K562 (cell line): ENCODE data around the gene DUSP16. TPM values are rescaled to one million over a fixed set of nuclear protein-coding genes. Genes with fewer than 3 reads are reported as not detected.

Source experiments
- BDP1 ChIP-seq: IDR thresholded peaks from 3 replicates; pipeline ENCODE4 v1.6.1; 2011; ENCODE audit not compliant: insufficient read length, insufficient read depth
- GABPB2 ChIP-seq: fragments of 250-450 bp; sonication (Bioruptor Pico); conservative IDR thresholded peaks from 2 replicates; pipeline ENCODE4 v1.5.1; 2021; ENCODE audit warnings: mild to moderate bottlenecking
- JUN ChIP-seq, 2 experiments: sonication (generic) in 1 of 2; formaldehyde crosslinking in 1 of 2; IDR thresholded peaks; 2 replicates each; pipeline versions ENCODE4 v1.6.1 to v1.8.0; 2012 to 2022; ENCODE audit warnings: borderline replicate concordance in 2 of 2, mild to moderate bottlenecking in 2 of 2, improper control_type of control experiment in 1 of 2, low read depth in 1 of 2, low read length in 1 of 2, missing genetic modification reagents in 1 of 2
- KAT2B ChIP-seq: IDR thresholded peaks from one replicate; pipeline ENCODE4 v1.6.1; 2012; ENCODE audit warnings: low read depth, mild to moderate bottlenecking, control low read depth, inconsistent platforms, low read length, moderate library complexity
- MAZ ChIP-seq, 2 experiments: fragments of 450-650 bp in 1 of 2; sonication (generic) in 1 of 2; formaldehyde crosslinking; IDR thresholded peaks in 1 of 2; conservative IDR thresholded peaks in 1 of 2; 2 replicates each; pipeline versions ENCODE4 v1.4.0 to v1.5.0; 2020; ENCODE audit warnings: mild to moderate bottlenecking in 1 of 2, missing genetic modification reagents in 1 of 2
- NR1H2 ChIP-seq: sonication (generic); formaldehyde crosslinking; IDR thresholded peaks from 2 replicates; pipeline ENCODE4 v1.4.0; 2020; ENCODE audit warnings: mild to moderate bottlenecking, missing genetic modification reagents
- RB1 ChIP-seq: fragments of 450-650 bp; IDR thresholded peaks from 2 replicates; pipeline ENCODE4 v1.6.1; 2017; ENCODE audit warnings: low read depth, mild to moderate bottlenecking
- SRSF1 ChIP-seq: fragments of 200-400 bp; formaldehyde crosslinking; IDR thresholded peaks from 2 replicates; pipeline ENCODE4 v1.6.1; 2017; ENCODE audit warnings: mild to moderate bottlenecking, low read depth, low read length, moderate library complexity
- TEAD2 ChIP-seq: fragments of 450-650 bp; IDR thresholded peaks from 2 replicates; pipeline ENCODE4 v1.6.1; 2016; ENCODE audit warnings: missing genetic modification characterization, control low read depth, missing compliant biosample characterization
- U2AF2 ChIP-seq: fragments of 200-400 bp; formaldehyde crosslinking; optimal IDR thresholded peaks from 2 replicates; pipeline ENCODE3; 2017; ENCODE audit warnings: low read depth, mild to moderate bottlenecking, low read length
- XRCC3 ChIP-seq: fragments of 450-650 bp; IDR thresholded peaks from 2 replicates; pipeline ENCODE4 v1.6.1; 2017; ENCODE audit warnings: mild to moderate bottlenecking, moderate library complexity
- ZNF23 ChIP-seq: fragments of 250-450 bp; sonication (Bioruptor Pico); IDR thresholded peaks from 2 replicates; pipeline ENCODE4 v1.4.0; 2020; ENCODE audit warnings: mild to moderate bottlenecking
- ZNF263 ChIP-seq: sonication (generic); formaldehyde crosslinking; IDR thresholded peaks from 2 replicates; pipeline ENCODE4 v1.8.0; 2022; ENCODE audit warnings: mild to moderate bottlenecking, missing genetic modification reagents, borderline replicate concordance
- polyA plus RNA-seq, 8 experiments: library from polyadenylated mRNA; depleted of rRNA in 4 of 8; stranded (reverse) in 5 of 8; unstranded in 3 of 8; fragments of >200 nt; fragmentation: Nextera tagmentation in 2 of 8; fragmentation: Illumina TruSeq in 1 of 8; extraction: Ambion mirVana in 2 of 8; extraction: Trizol in 1 of 8; gene quantifications; 2 replicates each; pipeline versions ENCODE4 v1.2.1 to v1.2.3, GENCODE V29; 2011 to 2014; ENCODE audit warnings: inconsistent platforms in 1 of 8, missing spikeins in 1 of 8
- total RNA-seq, 7 experiments: library from RNA; depleted of rRNA in 6 of 7; stranded (reverse); fragments of >200 nt in 6 of 7; fragmentation: Illumina TruSeq in 2 of 7; extraction: Trizol in 2 of 7; gene quantifications; 2 replicates each; pipeline versions ENCODE4 v1.2.1 to v1.2.3, GENCODE V29; 2011 to 2021; ENCODE audit warnings: low replicate concordance in 1 of 7
- TF ChIP-seq, protein P1 (sequence below): sonication (generic); formaldehyde crosslinking; IDR thresholded peaks from 2 replicates; pipeline ENCODE4 v1.8.1; 2023; ENCODE audit warnings: mild to moderate bottlenecking, missing genetic modification reagents
- TF ChIP-seq, protein P2 (sequence below): fragments of 150-350 bp; IDR thresholded peaks from 2 replicates; pipeline ENCODE4 v1.6.1; 2014; ENCODE audit warnings: low read depth, mild to moderate bottlenecking, low read length, borderline replicate concordance
- TF ChIP-seq, protein P3 (sequence below): sonication (generic); formaldehyde crosslinking; IDR thresholded peaks from 2 replicates; pipeline ENCODE4 v1.8.1; 2023; ENCODE audit warnings: mild to moderate bottlenecking, missing genetic modification reagents
- TF ChIP-seq, protein P4 (sequence below): fragments of 450-650 bp; formaldehyde crosslinking; IDR thresholded peaks from 2 replicates; pipeline ENCODE4 v1.4.0; 2022; ENCODE audit warnings: missing genetic modification characterization

Gene DUSP16
- total and polyA plus RNA-seq, 9 of the 15 experiments (the other 6 are each of a cell fraction or from before 2014, with no cell fraction given), result 0.70 to 12.3 (median 5.7) TPM

GRCh38 chr12:12611512-12612306, 49.0 kb upstream of the DUSP16 start, which contains the start of gene CREBL2 (continued):
- TF ChIP-seq, protein P1, sequence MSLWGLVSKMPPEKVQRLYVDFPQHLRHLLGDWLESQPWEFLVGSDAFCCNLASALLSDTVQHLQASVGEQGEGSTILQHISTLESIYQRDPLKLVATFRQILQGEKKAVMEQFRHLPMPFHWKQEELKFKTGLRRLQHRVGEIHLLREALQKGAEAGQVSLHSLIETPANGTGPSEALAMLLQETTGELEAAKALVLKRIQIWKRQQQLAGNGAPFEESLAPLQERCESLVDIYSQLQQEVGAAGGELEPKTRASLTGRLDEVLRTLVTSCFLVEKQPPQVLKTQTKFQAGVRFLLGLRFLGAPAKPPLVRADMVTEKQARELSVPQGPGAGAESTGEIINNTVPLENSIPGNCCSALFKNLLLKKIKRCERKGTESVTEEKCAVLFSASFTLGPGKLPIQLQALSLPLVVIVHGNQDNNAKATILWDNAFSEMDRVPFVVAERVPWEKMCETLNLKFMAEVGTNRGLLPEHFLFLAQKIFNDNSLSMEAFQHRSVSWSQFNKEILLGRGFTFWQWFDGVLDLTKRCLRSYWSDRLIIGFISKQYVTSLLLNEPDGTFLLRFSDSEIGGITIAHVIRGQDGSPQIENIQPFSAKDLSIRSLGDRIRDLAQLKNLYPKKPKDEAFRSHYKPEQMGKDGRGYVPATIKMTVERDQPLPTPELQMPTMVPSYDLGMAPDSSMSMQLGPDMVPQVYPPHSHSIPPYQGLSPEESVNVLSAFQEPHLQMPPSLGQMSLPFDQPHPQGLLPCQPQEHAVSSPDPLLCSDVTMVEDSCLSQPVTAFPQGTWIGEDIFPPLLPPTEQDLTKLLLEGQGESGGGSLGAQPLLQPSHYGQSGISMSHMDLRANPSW (CRISPR knock-in tag), result no peak
- TF ChIP-seq KAT2B (no peak), ZNF263 (CRISPR knock-in tag) (peak; percentile 58), XRCC3 (no peak), NR1H2 (CRISPR knock-in tag) (no peak), GABPB2 (no peak), ZNF23 (no peak), TEAD2 (tag) (no peak), U2AF2 (no peak), MAZ (CRISPR knock-in tag; conservative IDR thresholded peaks at IDR 0.05 in 1 of 2, IDR thresholded peaks at IDR 0.05 in 1 of 2) (peak; percentile 80 to 88), SRSF1 (no peak), JUN (IDR thresholded peaks at IDR 0.05; ENCODE audit: borderline replicate concordance, low read depth, low read length) (0 out of 2 replicates have a peak, but pooled peaks have one; percentile 11), JUN (CRISPR knock-in tag; IDR thresholded peaks at IDR 0.05; ENCODE audit: borderline replicate concordance) (no peak), BDP1 (no peak), RB1 (peak; percentile 48; the same call in 1 of the 2 replicates)
- TF ChIP-seq, protein P2, sequence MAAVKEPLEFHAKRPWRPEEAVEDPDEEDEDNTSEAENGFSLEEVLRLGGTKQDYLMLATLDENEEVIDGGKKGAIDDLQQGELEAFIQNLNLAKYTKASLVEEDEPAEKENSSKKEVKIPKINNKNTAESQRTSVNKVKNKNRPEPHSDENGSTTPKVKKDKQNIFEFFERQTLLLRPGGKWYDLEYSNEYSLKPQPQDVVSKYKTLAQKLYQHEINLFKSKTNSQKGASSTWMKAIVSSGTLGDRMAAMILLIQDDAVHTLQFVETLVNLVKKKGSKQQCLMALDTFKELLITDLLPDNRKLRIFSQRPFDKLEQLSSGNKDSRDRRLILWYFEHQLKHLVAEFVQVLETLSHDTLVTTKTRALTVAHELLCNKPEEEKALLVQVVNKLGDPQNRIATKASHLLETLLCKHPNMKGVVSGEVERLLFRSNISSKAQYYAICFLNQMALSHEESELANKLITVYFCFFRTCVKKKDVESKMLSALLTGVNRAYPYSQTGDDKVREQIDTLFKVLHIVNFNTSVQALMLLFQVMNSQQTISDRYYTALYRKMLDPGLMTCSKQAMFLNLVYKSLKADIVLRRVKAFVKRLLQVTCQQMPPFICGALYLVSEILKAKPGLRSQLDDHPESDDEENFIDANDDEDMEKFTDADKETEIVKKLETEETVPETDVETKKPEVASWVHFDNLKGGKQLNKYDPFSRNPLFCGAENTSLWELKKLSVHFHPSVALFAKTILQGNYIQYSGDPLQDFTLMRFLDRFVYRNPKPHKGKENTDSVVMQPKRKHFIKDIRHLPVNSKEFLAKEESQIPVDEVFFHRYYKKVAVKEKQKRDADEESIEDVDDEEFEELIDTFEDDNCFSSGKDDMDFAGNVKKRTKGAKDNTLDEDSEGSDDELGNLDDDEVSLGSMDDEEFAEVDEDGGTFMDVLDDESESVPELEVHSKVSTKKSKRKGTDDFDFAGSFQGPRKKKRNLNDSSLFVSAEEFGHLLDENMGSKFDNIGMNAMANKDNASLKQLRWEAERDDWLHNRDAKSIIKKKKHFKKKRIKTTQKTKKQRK, result no peak
- TF ChIP-seq, protein P3, sequence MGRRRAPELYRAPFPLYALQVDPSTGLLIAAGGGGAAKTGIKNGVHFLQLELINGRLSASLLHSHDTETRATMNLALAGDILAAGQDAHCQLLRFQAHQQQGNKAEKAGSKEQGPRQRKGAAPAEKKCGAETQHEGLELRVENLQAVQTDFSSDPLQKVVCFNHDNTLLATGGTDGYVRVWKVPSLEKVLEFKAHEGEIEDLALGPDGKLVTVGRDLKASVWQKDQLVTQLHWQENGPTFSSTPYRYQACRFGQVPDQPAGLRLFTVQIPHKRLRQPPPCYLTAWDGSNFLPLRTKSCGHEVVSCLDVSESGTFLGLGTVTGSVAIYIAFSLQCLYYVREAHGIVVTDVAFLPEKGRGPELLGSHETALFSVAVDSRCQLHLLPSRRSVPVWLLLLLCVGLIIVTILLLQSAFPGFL (CRISPR knock-in tag), result no peak
- TF ChIP-seq, protein P4, sequence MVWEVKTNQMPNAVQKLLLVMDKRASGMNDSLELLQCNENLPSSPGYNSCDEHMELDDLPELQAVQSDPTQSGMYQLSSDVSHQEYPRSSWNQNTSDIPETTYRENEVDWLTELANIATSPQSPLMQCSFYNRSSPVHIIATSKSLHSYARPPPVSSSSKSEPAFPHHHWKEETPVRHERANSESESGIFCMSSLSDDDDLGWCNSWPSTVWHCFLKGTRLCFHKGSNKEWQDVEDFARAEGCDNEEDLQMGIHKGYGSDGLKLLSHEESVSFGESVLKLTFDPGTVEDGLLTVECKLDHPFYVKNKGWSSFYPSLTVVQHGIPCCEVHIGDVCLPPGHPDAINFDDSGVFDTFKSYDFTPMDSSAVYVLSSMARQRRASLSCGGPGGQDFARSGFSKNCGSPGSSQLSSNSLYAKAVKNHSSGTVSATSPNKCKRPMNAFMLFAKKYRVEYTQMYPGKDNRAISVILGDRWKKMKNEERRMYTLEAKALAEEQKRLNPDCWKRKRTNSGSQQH, result no peak
